IMR-90 (cell line): Measurements from ENCODE around the gene OST4. TPM values are rescaled to one million over a fixed set of nuclear protein-coding genes. Genes with fewer than 3 reads are reported as not detected.

Source experiments
- ATAC-seq: fragments of 200-7000 bp; cut with Tn5 transposase; 2 replicates; pipeline ENCODE4 v1.9.1; 2020; ENCODE audit warnings: low read depth, mild to moderate bottlenecking, moderate library complexity
- BruUV-seq: library from RNA; stranded (reverse); fragments of 400-500 nt; replicated peaks from 2 replicates; lab custom pipeline; 2021; lab: Mats Ljungman, UMichigan
- CTCF ChIA-PET: fragments of 300-600 bp; formaldehyde crosslinking; extraction: SDS; loops from one replicate; lab custom pipeline; 2021; ENCODE audit warnings: antibody characterized with exemption; lab: Yijun Ruan, JAX
- POLR2A ChIA-PET: fragments of 300-600 bp; sonication (Branson Sonifier 250); formaldehyde crosslinking; loops from one replicate; lab custom pipeline; 2022; ENCODE audit warnings: antibody characterized with exemption; ENCODE audit not compliant: unreplicated experiment; lab: Charles Lee
- DNase-seq: peaks from one replicate; pipeline ENCODE4 v3.0.0; 2013
- H2AFZ ChIP-seq: replicated peaks from 2 replicates; pipeline ENCODE3; 2013; ENCODE audit warnings: low read length, mild to moderate bottlenecking; ENCODE audit not compliant: poor library complexity
- H2AK5ac ChIP-seq: 2 replicates; pipeline ENCODE4 v1.6.1; 2013; ENCODE audit warnings: low read depth, low read length, inconsistent platforms
- H2AK9ac ChIP-seq: replicated peaks from 2 replicates; pipeline ENCODE3; 2013; ENCODE audit warnings: mild to moderate bottlenecking, low read depth, low read length, moderate library complexity; ENCODE audit not compliant: poor library complexity
- H2BK120ac ChIP-seq: 2 replicates; pipeline ENCODE4 v1.6.1; 2013; ENCODE audit warnings: low read depth, low read length, inconsistent platforms
- H2BK15ac ChIP-seq: 3 replicates; pipeline ENCODE4 v1.6.1; 2013; ENCODE audit warnings: low read depth, low read length, inconsistent platforms
- H2BK20ac ChIP-seq: 2 replicates; pipeline ENCODE4 v1.6.1; 2013; ENCODE audit warnings: low read depth, mild to moderate bottlenecking, inconsistent platforms, low read length, moderate library complexity
- H2BK5ac ChIP-seq: 2 replicates; pipeline ENCODE4 v1.6.1; 2013; ENCODE audit warnings: mild to moderate bottlenecking, low read depth, low read length, inconsistent platforms; ENCODE audit not compliant: poor library complexity, severe bottlenecking
- H3K14ac ChIP-seq: replicated peaks from 2 replicates; pipeline ENCODE4 v1.6.1; 2013; ENCODE audit warnings: low read depth, low read length, inconsistent platforms
- H3K18ac ChIP-seq: 2 replicates; pipeline ENCODE4 v1.6.1; 2013; ENCODE audit warnings: low read depth, low read length, control low read depth
- H3K23ac ChIP-seq: 2 replicates; pipeline ENCODE4 v1.6.1; 2013; ENCODE audit warnings: low read depth, low read length, inconsistent platforms
- H3K27ac ChIP-seq: 2 replicates; pipeline ENCODE4 v1.5.1; 2013; ENCODE audit warnings: mild to moderate bottlenecking, control low read depth, low read length; ENCODE audit not compliant: insufficient read depth
- H3K27me3 ChIP-seq: 2 replicates; pipeline ENCODE4 v1.6.1; 2013; ENCODE audit warnings: low read length; ENCODE audit not compliant: control insufficient read depth, insufficient read depth
- H3K36me3 ChIP-seq: 2 replicates; pipeline ENCODE4 v1.6.1; 2013; ENCODE audit warnings: low read length, mixed read lengths; ENCODE audit not compliant: control insufficient read depth, insufficient read depth
- H3K4ac ChIP-seq: 2 replicates; pipeline ENCODE4 v1.6.1; 2013; ENCODE audit warnings: low read depth, low read length, inconsistent platforms
- H3K4me1 ChIP-seq: 2 replicates; pipeline ENCODE4 v1.6.1; 2013; ENCODE audit warnings: low read length, mixed read lengths; ENCODE audit not compliant: control insufficient read depth, insufficient read depth
- H3K4me2 ChIP-seq: 2 replicates; pipeline ENCODE4 v1.6.1; 2013; ENCODE audit warnings: low read depth, mild to moderate bottlenecking, control low read depth, low read length, moderate library complexity
- H3K4me3 ChIP-seq: 2 replicates; pipeline ENCODE4 v1.5.1; 2013; ENCODE audit warnings: low read depth, mild to moderate bottlenecking, control low read depth, low read length, moderate library complexity; ENCODE audit not compliant: insufficient read depth
- H3K56ac ChIP-seq: 2 replicates; pipeline ENCODE4 v1.6.1; 2013; ENCODE audit warnings: low read length, inconsistent platforms; ENCODE audit not compliant: insufficient read depth; ENCODE audit errors: extremely low read depth
- H3K79me1 ChIP-seq, 2 experiments: 2 replicates each; pipeline ENCODE4 v1.6.1; 2013; ENCODE audit warnings: low read length in 2 of 2, inconsistent platforms in 1 of 2, low read depth in 1 of 2
- H3K9ac ChIP-seq: 2 replicates; pipeline ENCODE4 v1.6.1; 2013; ENCODE audit warnings: low read depth, low read length, control low read depth
- H3K9me1 ChIP-seq: 2 replicates; pipeline ENCODE4 v1.6.1; 2013; ENCODE audit warnings: low read length, inconsistent platforms; ENCODE audit not compliant: insufficient read depth
- H3K9me3 ChIP-seq: 2 replicates; pipeline ENCODE4 v1.6.1; 2013; ENCODE audit warnings: low read length; ENCODE audit not compliant: control insufficient read depth, insufficient read depth
- H4K20me1 ChIP-seq: 2 replicates; pipeline ENCODE4 v1.6.1; 2013; ENCODE audit warnings: low read length, inconsistent platforms; ENCODE audit not compliant: insufficient read depth
- H4K5ac ChIP-seq: 2 replicates; pipeline ENCODE4 v1.6.1; 2013; ENCODE audit warnings: mild to moderate bottlenecking, low read depth, low read length, control low read depth
- H4K8ac ChIP-seq, 2 experiments: 2 replicates each; pipeline ENCODE4 v1.6.1; 2013; ENCODE audit warnings: low read depth in 2 of 2, low read length in 2 of 2, control low read depth in 1 of 2, inconsistent platforms in 1 of 2
- H4K91ac ChIP-seq: 2 replicates; pipeline ENCODE4 v1.6.1; 2013; ENCODE audit warnings: low read depth, low read length, inconsistent platforms; ENCODE audit not compliant: insufficient read depth
- BHLHE40 ChIP-seq: fragments of 150-350 bp; IDR thresholded peaks from 2 replicates; pipeline ENCODE4 v1.6.1; 2016; ENCODE audit warnings: mild to moderate bottlenecking, low read depth, low read length
- CEBPB ChIP-seq: IDR thresholded peaks from 2 replicates; pipeline ENCODE4 v1.6.1; 2012; ENCODE audit warnings: low read depth, low read length, improper control_type of control experiment
- CHD1 ChIP-seq: IDR thresholded peaks from 2 replicates; pipeline ENCODE4 v1.6.1; 2012; ENCODE audit warnings: low read depth, low read length, improper control_type of control experiment
- CTCF ChIP-seq: conservative IDR thresholded peaks from 2 replicates; pipeline ENCODE4 v1.5.1; 2012; ENCODE audit warnings: mild to moderate bottlenecking, low read depth, low read length, improper control_type of control experiment
- ELK1 ChIP-seq: fragments of 150-350 bp; IDR thresholded peaks from 2 replicates; pipeline ENCODE4 v1.6.1; 2016; ENCODE audit warnings: low read depth, mild to moderate bottlenecking, low read length, moderate library complexity, borderline replicate concordance
- FOS ChIP-seq: fragments of 150-350 bp; IDR thresholded peaks from 2 replicates; pipeline ENCODE4 v1.6.1; 2016; ENCODE audit warnings: low read depth, low read length
- MAFK ChIP-seq: IDR thresholded peaks from 2 replicates; pipeline ENCODE4 v1.6.1; 2012; ENCODE audit warnings: low read depth, low read length, improper control_type of control experiment
- MXI1 ChIP-seq: IDR thresholded peaks from 2 replicates; pipeline ENCODE4 v1.6.1; 2012; ENCODE audit warnings: low read depth, mild to moderate bottlenecking, low read length, moderate library complexity, borderline replicate concordance
- NFE2L2 ChIP-seq: fragments of 150-350 bp; IDR thresholded peaks from 2 replicates; pipeline ENCODE4 v1.6.1; 2016; ENCODE audit warnings: low read depth, mild to moderate bottlenecking, low read length
- RCOR1 ChIP-seq: IDR thresholded peaks from 2 replicates; pipeline ENCODE4 v1.6.1; 2012; ENCODE audit warnings: mild to moderate bottlenecking, low read length, improper control_type of control experiment; ENCODE audit not compliant: insufficient replicate concordance
- RFX5 ChIP-seq: IDR thresholded peaks from 2 replicates; pipeline ENCODE4 v1.8.0; 2012; ENCODE audit warnings: low read depth, mild to moderate bottlenecking, low read length, moderate library complexity
- SMC3 ChIP-seq: fragments of 150-350 bp; IDR thresholded peaks from 2 replicates; pipeline ENCODE4 v1.6.1; 2016; ENCODE audit warnings: low read depth, mild to moderate bottlenecking, antibody characterized with exemption, low read length, moderate library complexity
- WGBS, 2 experiments: methylation state at CpG; one replicate each; pipeline versions ENCODE4 v1.1.5 to v1.1.7; 2013; ENCODE audit warnings: missing lambda C conversion rate in 2 of 2; ENCODE audit not compliant: insufficient read length in 1 of 2; ENCODE audit errors: extremely low coverage in 2 of 2; 5-methylcytosine and 5-hydroxymethylcytosine counted together
- dilution Hi-C: fragments of 300-500 bp; cut with HindIII; formaldehyde crosslinking; loops from one replicate; pipeline ENCODE4 v1.14.3; 2018; ENCODE audit warnings: low sequenced_read_pairs; ENCODE audit not compliant: unreplicated experiment
- in situ Hi-C: fragments of 300-500 bp; cut with MboI; formaldehyde crosslinking; loops from 3 replicates; pipeline ENCODE4 v1.14.3; 2019; ENCODE audit warnings: low sequenced_read_pairs, inconsistent platforms, mixed read lengths
- intact Hi-C: fragments of 100-400 bp; cut with micrococcal nuclease; formaldehyde crosslinking; loops from 2 replicates; pipeline ENCODE4 v1.10.0; 2022
- polyA plus RNA-seq, 3 experiments: library from polyadenylated mRNA; depleted of rRNA; stranded (reverse); fragments of >200 nt; gene quantifications; 2 replicates each; pipeline ENCODE4 v1.2.3, GENCODE V29; 2012; ENCODE audit warnings: low replicate concordance in 1 of 3
- total RNA-seq: library from RNA; depleted of rRNA; stranded (reverse); fragments of >200 nt; gene quantifications from 2 replicates; pipeline ENCODE4 v1.2.3, GENCODE V29; 2012

OST4 gene
- total and polyA plus RNA-seq, 2 of the 4 experiments (the other 2 are of a cell fraction): 386 to 806 TPM

- no peak overlapping the region for H3K23ac ChIP-seq
- no peak overlapping the region; the same call in 1 of the 2 replicates for H3K14ac ChIP-seq
- no peak overlapping the region for H3K56ac ChIP-seq
- POLR2A ChIA-PET: no interaction called here
- no peak overlapping the region for H2BK15ac ChIP-seq
- H2BK20ac ChIP-seq: no peak overlapping the region
- CTCF ChIA-PET: no interaction called here
- no peak overlapping the region for H3K9ac ChIP-seq
- in situ Hi-C loops: no loop called here
- H3K18ac ChIP-seq: no peak overlapping the region
- peak overlapping the region; percentile 33 for H2AK9ac ChIP-seq
- H4K20me1 ChIP-seq: peaks cover 8% of the 10 kb centered on the region
- WGBS, 2 experiments: 51% methylated on average over 7 of the region's 11 CpGs; no CpG with 5 or more reads in 1 of the 2 experiments
- H3K9me1 ChIP-seq: peaks cover 16% of the 10 kb centered on the region; the same call in 1 of the 2 replicates
- H3K79me1 ChIP-seq: peaks cover 2 to 12% of the 10 kb centered on the region in 2 experiments; a peak in 1 of 4 replicates
- H4K91ac ChIP-seq: no peak overlapping the region; the same call in 1 of the 2 replicates
- ATAC-seq: peak; percentile 55
- no peaks in the 10 kb centered on the region for H3K27me3 ChIP-seq
- H2AFZ ChIP-seq: no peak overlapping the region
- H2AK5ac ChIP-seq: peak overlapping the region; percentile 47; the same call in 1 of the 2 replicates
- H3K4ac ChIP-seq: no peak overlapping the region
- H4K5ac ChIP-seq: no peak overlapping the region
- no peak overlapping the region for H2BK5ac ChIP-seq
- peaks cover 28% of the 10 kb centered on the region for H3K36me3 ChIP-seq
- no peak for TF ChIP-seq FOS
- TF ChIP-seq ELK1: no peak
- TF ChIP-seq CEBPB: no peak
- no peak for TF ChIP-seq MXI1
- no peak for TF ChIP-seq RFX5
- TF ChIP-seq SMC3: no peak
- no peak for TF ChIP-seq CTCF
- no peak for TF ChIP-seq BHLHE40
- TF ChIP-seq RCOR1: no peak
- no peak for TF ChIP-seq CHD1
- no peak for TF ChIP-seq MAFK
- no peak for TF ChIP-seq NFE2L2
- no peak overlapping the region for H2BK120ac ChIP-seq
- no peak overlapping the region for H3K4me3 ChIP-seq
- no peaks in the 10 kb centered on the region for H3K9me3 ChIP-seq
- no peak overlapping the region for H3K4me2 ChIP-seq
- H4K8ac ChIP-seq: no peak overlapping the region
- BruUV-seq: no TSS peak
- dilution Hi-C loops: no loop called here
- intact Hi-C loops: no loop called here
- peaks cover 13% of the 10 kb centered on the region; the same call in 1 of the 2 replicates for H3K4me1 ChIP-seq
- H3K27ac ChIP-seq: no peak overlapping the region
- DNase-seq: no peak
Measured at GRCh38 chr2:27021253-27022049, 50.0 kb downstream of the OST4 start.
